Measurements from ENCODE around the gene CBFA2T3.
A peak's percentile ranks its signal among the peaks of the same experiment; 100 is the strongest.

CBFA2T3 gene

DNA sequence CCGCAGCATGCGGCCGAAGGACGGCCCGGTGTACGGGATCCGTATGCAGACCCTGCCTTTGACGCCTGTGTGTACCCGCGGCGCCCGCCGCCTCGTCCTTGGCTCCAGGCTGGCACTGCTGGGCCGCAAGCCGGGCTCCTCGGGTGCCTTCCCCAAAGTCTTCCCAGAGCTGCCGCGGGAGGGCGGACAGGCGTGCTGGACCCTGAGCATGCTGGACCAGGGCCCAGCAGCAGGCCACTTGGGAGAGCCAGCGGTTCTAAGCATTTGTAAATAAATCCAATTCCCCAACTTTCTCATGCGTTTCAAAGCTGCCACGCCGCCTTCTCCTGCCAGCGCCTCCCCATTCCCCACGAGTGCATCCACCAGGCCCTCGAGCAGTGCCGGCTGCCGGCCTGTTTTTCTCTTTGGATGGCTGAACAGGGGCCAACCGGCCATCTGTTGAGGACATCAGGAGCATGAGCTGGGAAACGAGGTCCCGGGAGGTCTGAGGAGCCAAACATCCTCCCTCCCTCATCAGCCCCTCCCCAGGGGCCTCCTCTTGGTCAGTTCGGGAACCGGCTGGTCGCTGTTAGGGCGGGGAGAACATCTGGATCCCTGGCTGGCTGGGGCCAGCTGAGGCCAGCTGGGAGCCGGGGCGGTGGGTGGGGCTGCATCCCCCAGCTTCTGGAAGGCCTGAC lies 90.0 kb downstream of the CBFA2T3 start:
- H3K4me3 ChIP-seq = no peak overlapping the region
- TF ChIP-seq, protein P1, sequence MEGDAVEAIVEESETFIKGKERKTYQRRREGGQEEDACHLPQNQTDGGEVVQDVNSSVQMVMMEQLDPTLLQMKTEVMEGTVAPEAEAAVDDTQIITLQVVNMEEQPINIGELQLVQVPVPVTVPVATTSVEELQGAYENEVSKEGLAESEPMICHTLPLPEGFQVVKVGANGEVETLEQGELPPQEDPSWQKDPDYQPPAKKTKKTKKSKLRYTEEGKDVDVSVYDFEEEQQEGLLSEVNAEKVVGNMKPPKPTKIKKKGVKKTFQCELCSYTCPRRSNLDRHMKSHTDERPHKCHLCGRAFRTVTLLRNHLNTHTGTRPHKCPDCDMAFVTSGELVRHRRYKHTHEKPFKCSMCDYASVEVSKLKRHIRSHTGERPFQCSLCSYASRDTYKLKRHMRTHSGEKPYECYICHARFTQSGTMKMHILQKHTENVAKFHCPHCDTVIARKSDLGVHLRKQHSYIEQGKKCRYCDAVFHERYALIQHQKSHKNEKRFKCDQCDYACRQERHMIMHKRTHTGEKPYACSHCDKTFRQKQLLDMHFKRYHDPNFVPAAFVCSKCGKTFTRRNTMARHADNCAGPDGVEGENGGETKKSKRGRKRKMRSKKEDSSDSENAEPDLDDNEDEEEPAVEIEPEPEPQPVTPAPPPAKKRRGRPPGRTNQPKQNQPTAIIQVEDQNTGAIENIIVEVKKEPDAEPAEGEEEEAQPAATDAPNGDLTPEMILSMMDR (IDR thresholded peaks at IDR 0.05) = no peak
- H3K27ac ChIP-seq = peak overlapping the region in 1 of 2 donors; percentile 37
- no peak for DNase-seq (ENCODE audit: low spot score)

DNA sequence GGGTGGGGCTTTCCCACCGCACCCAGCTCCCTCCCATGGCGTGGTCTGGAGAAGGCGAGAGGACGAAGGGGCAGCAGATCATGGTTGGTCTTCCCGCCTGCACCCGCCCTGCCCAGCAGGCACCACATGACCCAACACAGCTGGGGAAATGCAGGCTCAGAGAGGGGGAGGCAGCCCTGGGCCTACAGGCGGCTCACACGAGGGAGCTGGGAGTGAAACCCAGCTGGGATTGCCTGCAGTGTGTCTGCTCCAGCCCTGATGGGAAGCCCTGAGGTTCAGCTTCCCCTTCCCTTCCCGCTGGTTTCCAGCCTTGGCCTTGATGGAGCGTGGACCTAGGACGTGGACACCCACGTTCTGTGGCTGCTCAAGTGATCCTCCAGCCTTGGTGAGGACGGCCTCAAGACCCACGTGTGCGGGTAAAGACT lies 90.6 kb downstream of the CBFA2T3 start:
- TF ChIP-seq, protein P1 (IDR thresholded peaks at IDR 0.05) = no peak
- Histone ChIP-seq H3K4me3 (no peak overlapping the region), H3K27ac (peak overlapping the region in 1 of 2 donors; percentile 3)
- no peak for DNase-seq (ENCODE audit: low spot score)

DNA sequence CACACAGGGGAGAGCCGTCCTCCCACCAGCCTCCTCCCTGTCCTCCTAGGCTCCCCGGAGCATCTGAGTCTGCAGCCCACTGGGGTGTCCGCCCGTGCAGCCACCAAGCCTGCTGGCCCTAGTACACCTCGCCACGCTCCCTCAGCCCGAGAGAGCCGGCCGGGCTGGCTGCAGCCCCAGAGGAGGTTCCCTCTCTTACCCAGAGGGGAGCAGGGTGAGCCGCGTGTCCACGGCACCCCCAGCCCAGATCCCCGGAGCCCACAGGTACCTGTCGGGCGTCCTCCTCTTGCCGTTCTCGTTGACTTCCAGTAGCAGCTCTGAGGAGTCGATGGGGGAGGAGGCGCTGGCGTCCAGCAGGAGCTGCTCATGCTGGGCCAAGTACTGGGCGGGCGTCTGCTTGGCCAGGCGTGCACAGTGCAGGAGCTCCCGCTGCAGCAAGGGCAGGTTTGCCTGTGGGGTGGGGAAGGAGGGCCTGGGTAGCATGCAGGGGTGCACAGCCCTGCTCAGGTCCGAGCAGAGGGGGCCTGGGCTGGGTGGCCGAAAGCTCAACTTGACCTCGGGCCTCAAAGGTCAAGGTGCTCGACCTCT lies 91.2 kb downstream of the CBFA2T3 start:
- H3K27ac ChIP-seq = peak overlapping the region in 1 of 2 donors; percentile 3
- no peak overlapping the region for H3K4me3 ChIP-seq
- TF ChIP-seq, protein P1 (IDR thresholded peaks at IDR 0.05) = no peak
- DNase-seq (ENCODE audit: low spot score) = no peak

DNA sequence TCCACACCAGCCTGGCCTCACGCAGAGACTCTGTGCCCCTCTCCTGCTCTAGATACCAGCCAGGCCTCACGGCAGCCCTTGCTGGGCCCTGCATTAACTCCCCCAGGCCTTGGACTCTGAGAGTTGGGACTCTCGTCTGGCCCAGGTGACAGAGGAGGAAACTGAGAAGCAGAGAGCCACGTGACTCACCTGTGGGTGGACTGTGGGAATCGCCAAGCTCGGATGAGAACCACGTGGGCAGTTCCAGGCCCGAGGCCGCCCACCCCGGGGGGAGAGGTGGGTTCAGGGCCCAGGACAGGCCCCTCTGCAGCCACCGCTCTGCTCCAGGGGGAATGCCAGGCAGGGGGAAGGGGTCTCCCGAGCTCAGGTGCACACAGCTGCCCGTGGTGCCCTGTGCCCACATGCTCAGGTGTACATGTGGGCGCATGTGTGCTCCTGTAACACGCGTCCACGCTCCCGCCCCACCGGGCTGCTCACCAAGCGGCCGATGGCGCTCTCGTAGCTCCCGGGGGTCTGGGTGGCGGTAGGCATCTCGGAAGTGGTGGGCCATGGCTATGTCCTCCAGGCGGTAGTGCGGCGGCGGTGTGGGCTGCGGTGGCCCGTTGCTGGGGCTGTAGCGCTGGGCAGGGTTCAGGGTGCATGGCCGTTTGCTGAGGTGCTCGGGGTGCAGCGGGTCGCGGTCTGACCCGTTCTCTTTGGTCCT lies 92.3 kb downstream of the CBFA2T3 start:
- TF ChIP-seq, protein P1 (IDR thresholded peaks at IDR 0.05) = no peak
- Histone ChIP-seq H3K27ac (no peak overlapping the region), H3K4me3 (no peak overlapping the region)
- no peak for DNase-seq (ENCODE audit: low spot score)

DNA sequence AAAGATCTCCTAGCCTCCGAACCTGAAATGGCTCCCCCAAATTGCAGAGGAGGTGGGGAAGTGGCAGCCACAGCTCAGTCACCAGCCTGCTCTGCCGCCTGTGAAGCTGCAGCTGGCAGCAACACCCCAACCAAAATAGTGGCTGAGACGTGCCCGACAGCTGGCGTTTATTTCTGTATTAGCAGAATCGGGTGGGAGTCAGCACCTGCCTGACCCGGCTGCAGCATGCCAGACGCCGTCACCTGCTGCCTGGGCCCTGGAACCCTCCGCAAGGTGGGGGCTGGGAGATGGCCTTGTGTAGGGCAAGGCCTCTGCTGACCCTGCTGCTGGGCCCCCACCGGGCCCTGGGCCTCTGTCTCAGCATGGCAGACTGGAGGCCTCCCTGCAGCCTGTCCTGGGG lies 93.1 kb downstream of the CBFA2T3 start:
- DNase-seq (ENCODE audit: low spot score) = no peak
- Histone ChIP-seq H3K4me3 (no peak overlapping the region), H3K27ac (no peak overlapping the region)
- TF ChIP-seq, protein P1 (IDR thresholded peaks at IDR 0.05) = no peak

DNA sequence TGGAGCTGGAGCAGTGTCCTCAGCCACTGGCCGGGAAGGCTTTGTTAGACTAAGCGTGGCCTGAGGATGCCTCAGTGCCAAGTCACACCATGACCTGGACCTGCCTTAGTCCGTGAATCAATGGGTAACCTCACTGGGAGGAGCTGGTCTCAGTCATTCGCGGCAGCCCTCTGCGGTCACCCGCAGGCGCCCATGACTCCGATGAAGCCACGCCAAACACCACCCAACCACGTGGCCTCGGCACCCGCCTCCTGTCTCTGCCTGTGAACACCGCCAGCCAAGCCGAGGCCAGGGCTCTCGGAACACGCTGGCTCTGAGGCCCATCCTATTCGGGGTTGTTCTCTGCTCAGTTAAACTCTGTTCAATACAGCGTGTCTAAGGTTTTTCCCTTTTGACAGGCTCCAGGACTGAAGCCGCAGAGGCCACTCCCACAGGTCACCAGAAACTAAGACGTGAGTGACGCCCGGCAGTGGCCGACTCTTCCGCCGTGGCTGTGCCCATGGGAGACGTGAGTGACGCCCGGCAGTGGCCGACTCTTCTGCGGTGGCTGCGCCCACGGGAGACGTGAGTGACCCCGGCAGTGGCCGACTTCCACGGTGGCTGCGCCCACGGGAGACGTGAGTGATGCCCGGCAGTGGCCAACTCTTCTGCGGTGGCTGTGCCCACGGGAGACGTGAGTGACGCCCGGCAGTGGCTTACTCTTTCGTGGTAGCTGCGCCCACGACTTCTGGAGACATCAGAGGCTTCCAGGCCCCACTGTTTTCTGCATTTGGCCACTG lies 93.7 kb downstream of the CBFA2T3 start:
- H3K27ac ChIP-seq = no peak overlapping the region
- DNase-seq (ENCODE audit: low spot score) = no peak

More for the DNA sequence above, 93.7 kb downstream of the CBFA2T3 start:
- no peak overlapping the region for H3K4me3 ChIP-seq
- TF ChIP-seq, protein P1 (IDR thresholded peaks at IDR 0.05) = no peak
